SK-N-SH treated with all-trans-retinoic acid at 6 μM for 48 hours (cell line): ENCODE measurements around the gene SCNN1B.

Source experiments
- GLIS3 ChIP-seq: fragments of 250-450 bp; sonication (Bioruptor Pico); IDR thresholded peaks from 2 replicates; pipeline ENCODE4 v1.5.0; 2020; ENCODE audit warnings: mild to moderate bottlenecking, moderate library complexity
- ZFP3 ChIP-seq: fragments of 250-450 bp; sonication (Bioruptor Pico); IDR thresholded peaks from 2 replicates; pipeline ENCODE4 v1.5.0; 2020; ENCODE audit warnings: mild to moderate bottlenecking, moderate library complexity

GRCh38 chr16:23424292-23424958, 122.3 kb downstream of the SCNN1B start:
- TF ChIP-seq GLIS3 (CRISPR knock-in tag) (no peak), ZFP3 (CRISPR knock-in tag) (no peak)
